Uterus (tissue), 4 donors: ENCODE results near the gene USP12. TPM values are rescaled to one million over a fixed set of nuclear protein-coding genes. Genes with fewer than 3 reads are reported as not detected.
A peak's percentile ranks its signal among the peaks of the same experiment; 100 is the strongest.

Experiments used
- DNase-seq, 2 donors: peaks; one replicate each; pipeline ENCODE4 v3.0.0-alpha.2; 2019 to 2020
- H3K27ac ChIP-seq, 2 donors: fragments of 200-600 bp; sonication (generic); 1 replicate in 1 of 2; 2 replicates in 1 of 2; pipeline ENCODE4 v1.5.1; 2016 to 2018
- H3K27me3 ChIP-seq, 2 donors: fragments of 200-600 bp; sonication (generic); one replicate each; pipeline ENCODE4 v1.5.1; 2018 to 2019; ENCODE audit warnings: control low read depth in 1 of 2
- H3K36me3 ChIP-seq, 2 donors: fragments of 200-600 bp; sonication (generic); one replicate each; pipeline ENCODE4 v1.5.1; 2019; ENCODE audit warnings: control low read depth in 1 of 2
- H3K4me1 ChIP-seq, 2 donors: fragments of 200-600 bp; sonication (generic); one replicate each; pipeline ENCODE4 v1.5.1; 2018 to 2019; ENCODE audit warnings: control low read depth in 1 of 2
- H3K4me3 ChIP-seq, 2 donors: fragments of 200-600 bp; sonication (generic); 1 replicate in 1 of 2; 2 replicates in 1 of 2; pipeline ENCODE4 v1.5.1; 2018 to 2019; ENCODE audit warnings: mild to moderate bottlenecking in 1 of 2
- H3K9me3 ChIP-seq, 2 donors: fragments of 200-600 bp; sonication (generic); one replicate each; pipeline ENCODE4 v1.5.1; 2019; ENCODE audit warnings: control low read depth in 1 of 2
- CTCF ChIP-seq, 4 experiments: fragments of 200-600 bp in 2 of 4; fragments of 450-650 bp in 2 of 4; sonication (generic) in 2 of 4; IDR thresholded peaks; one replicate each; pipeline ENCODE4 v1.5.1; 2016 to 2019; ENCODE audit warnings: antibody characterized with exemption in 4 of 4, mild to moderate bottlenecking in 2 of 4, moderate library complexity in 1 of 4
- POLR2A ChIP-seq, 2 donors: fragments of 450-650 bp; IDR thresholded peaks; one replicate each; pipeline ENCODE4 v1.6.1; 2016; ENCODE audit warnings: antibody characterized with exemption in 2 of 2, mild to moderate bottlenecking in 1 of 2, moderate library complexity in 1 of 2
- intact Hi-C: fragments of 100-400 bp; cut with DNase I; formaldehyde crosslinking; loops from one replicate; pipeline ENCODE4 v1.15.1; 2023; ENCODE audit warnings: low total_unique reads
- total RNA-seq, 4 donors: library from RNA; depleted of rRNA in 3 of 4; stranded (reverse); fragments of >200 nt in 3 of 4; gene quantifications; one replicate each; pipeline versions ENCODE4 v1.1.0 to v1.2.4, GENCODE V29; 2014 to 2023
- donor health status: DM: yes; HTN: yes; CAD: no.

Gene USP12
- total RNA-seq, 4 donors from 2014 or later: 12.1 to 32.8 (median 20.5) TPM

- TF ChIP-seq CTCF (IDR thresholded peaks at IDR 0.05): no peak
- TF ChIP-seq POLR2A (IDR thresholded peaks at IDR 0.05): no peak
- Histone ChIP-seq H3K9me3 (no peaks in the 10 kb centered on the region), H3K4me3 (no peak overlapping the region), H3K27me3 (no peaks in the 10 kb centered on the region), H3K27ac (no peak overlapping the region), H3K4me1 (no peaks in the 10 kb centered on the region), H3K36me3 (no peaks in the 10 kb centered on the region)
- intact Hi-C loops: loop anchor here (5.0 kb wide), 1 partner anchor 77 kb away; the partner anchor contains the start of gene RPL21
- no peak for DNase-seq
Observed at GRCh38 chr13:27174766-27175455, 3.3 kb upstream of the USP12 start.

- H3K27ac ChIP-seq: peak overlapping the region; percentile 92 to 98
- peak overlapping the region; percentile 70 to 85 for H3K4me3 ChIP-seq
- H3K9me3 ChIP-seq: no peaks in the 10 kb centered on the region
- intact Hi-C loops: loop anchor here (5.0 kb wide), 1 partner anchor 80 kb away; the partner anchor contains the start of gene RPL21
- TF ChIP-seq POLR2A (IDR thresholded peaks at IDR 0.05) (no peak), CTCF (IDR thresholded peaks at IDR 0.05) (no peak)
- H3K36me3 ChIP-seq: no peaks in the 10 kb centered on the region
- no peak for DNase-seq
- no peaks in the 10 kb centered on the region for H3K27me3 ChIP-seq
- no peaks in the 10 kb centered on the region for H3K4me1 ChIP-seq
Observed at GRCh38 chr13:27172495-27172842, 858 bp upstream of the USP12 start.

GRCh38 chr13:27171827-27172494 lies 350 bp upstream of the USP12 start:
- peak; percentile 86 to 91 for DNase-seq
- Histone ChIP-seq H3K36me3 (no peaks in the 10 kb centered on the region), H3K4me1 (no peaks in the 10 kb centered on the region), H3K27me3 (no peaks in the 10 kb centered on the region), H3K27ac (peak overlapping the region; percentile 92 to 98), H3K9me3 (no peaks in the 10 kb centered on the region), H3K4me3 (peak overlapping the region; percentile 70 to 85)
- intact Hi-C loops: loop anchor here (5.0 kb wide), 1 partner anchor 80 kb away; the partner anchor contains the start of gene RPL21
- peak in 3 of 4 experiments; percentile 18 to 23 (median 20) for TF ChIP-seq CTCF (IDR thresholded peaks at IDR 0.05)
- peak; percentile 27 to 38 for TF ChIP-seq POLR2A (IDR thresholded peaks at IDR 0.05)

GRCh38 chr13:27170516-27171243 lies 931 bp downstream of the USP12 start:
- Histone ChIP-seq H3K4me1 (no peaks in the 10 kb centered on the region), H3K36me3 (no peaks in the 10 kb centered on the region), H3K27ac (peak overlapping the region; percentile 92 to 95), H3K27me3 (no peaks in the 10 kb centered on the region), H3K4me3 (peak overlapping the region; percentile 70 to 85), H3K9me3 (no peaks in the 10 kb centered on the region)
- peak; percentile 31 to 46 for DNase-seq
- intact Hi-C loops: loop anchor here (5.0 kb wide), 1 partner anchor 82 kb away; the partner anchor contains the start of gene RPL21
- TF ChIP-seq CTCF (IDR thresholded peaks at IDR 0.05) (no peak), POLR2A (IDR thresholded peaks at IDR 0.05) (no peak)
